OCI-LY1 (cell line): ENCODE results near the gene TMBIM4.

ENCODE experiments used
- H2AFZ ChIP-seq: fragments of 200-600 bp; sonication (generic), shearing (Covaris generic); 2 replicates; pipeline ENCODE4 v1.6.0; 2014; ENCODE audit warnings: antibody characterized with exemption, mild to moderate bottlenecking, low read length
- H3F3A ChIP-seq: fragments of 200-600 bp; sonication (generic), shearing (Covaris generic); 2 replicates; pipeline ENCODE4 v1.6.0; 2014; ENCODE audit warnings: mild to moderate bottlenecking, antibody characterized with exemption, low read length, moderate library complexity; ENCODE audit not compliant: insufficient read depth
- H3K27ac ChIP-seq: fragments of 200-600 bp; sonication (generic); 2 replicates; pipeline ENCODE4 v1.5.1; 2014; ENCODE audit warnings: low read length, mixed run types, mild to moderate bottlenecking, low read depth; ENCODE audit not compliant: poor library complexity, severe bottlenecking
- H3K27me3 ChIP-seq: fragments of 200-600 bp; sonication (generic); 2 replicates; pipeline ENCODE4 v1.6.0; 2014; ENCODE audit warnings: antibody characterized with exemption, mild to moderate bottlenecking, low read length, moderate library complexity; ENCODE audit not compliant: insufficient read depth
- H3K36me3 ChIP-seq: fragments of 200-600 bp; sonication (generic); 2 replicates; pipeline ENCODE4 v1.6.1; 2014; ENCODE audit warnings: mild to moderate bottlenecking, antibody characterized with exemption, low read length, moderate library complexity, mixed read lengths; ENCODE audit not compliant: insufficient read depth
- H3K4me1 ChIP-seq: fragments of 200-600 bp; sonication (generic); 2 replicates; pipeline ENCODE4 v1.5.1; 2014; ENCODE audit warnings: mild to moderate bottlenecking, low read length, moderate library complexity; ENCODE audit not compliant: insufficient read depth, severe bottlenecking
- H3K4me2 ChIP-seq: fragments of 200-600 bp; sonication (generic), shearing (Covaris generic); 2 replicates; pipeline ENCODE4 v1.6.1; 2014; ENCODE audit warnings: low read length
- H3K4me3 ChIP-seq: fragments of 200-600 bp; sonication (generic); 2 replicates; pipeline ENCODE4 v1.5.1; 2014; ENCODE audit warnings: low read length, low read depth, mild to moderate bottlenecking, mixed read lengths; ENCODE audit not compliant: poor library complexity, severe bottlenecking
- H3K79me2 ChIP-seq: fragments of 200-600 bp; shearing (Covaris generic); 2 replicates; pipeline ENCODE4 v1.6.1; 2016; ENCODE audit warnings: mixed run types, low read length, mixed read lengths; ENCODE audit not compliant: insufficient read depth
- H3K9ac ChIP-seq: fragments of 200-600 bp; sonication (generic), shearing (Covaris generic); 2 replicates; pipeline ENCODE4 v1.6.1; 2014; ENCODE audit warnings: mild to moderate bottlenecking, low read length, mixed read lengths
- H3K9me2 ChIP-seq: fragments of 200-600 bp; sonication (generic), shearing (Covaris generic); 2 replicates; pipeline ENCODE4 v1.6.1; 2014; ENCODE audit warnings: low read depth, mild to moderate bottlenecking, low read length, mixed read lengths
- H3K9me3 ChIP-seq: fragments of 200-600 bp; shearing (Covaris generic); 2 replicates; pipeline ENCODE4 v1.6.1; 2014; ENCODE audit warnings: low read length, mixed read lengths
- H4K20me1 ChIP-seq: fragments of 200-600 bp; sonication (generic), shearing (Covaris generic); 2 replicates; pipeline ENCODE4 v1.6.0; 2016; ENCODE audit warnings: mild to moderate bottlenecking, low read length; ENCODE audit not compliant: insufficient read depth
- EZH2 ChIP-seq: fragments of 200-600 bp; sonication (generic), shearing (Covaris generic); IDR thresholded peaks from 2 replicates; pipeline ENCODE4 v1.8.0; 2017; ENCODE audit warnings: borderline replicate concordance, mixed run types, mild to moderate bottlenecking, antibody characterized with exemption, low read length, moderate library complexity, mixed read lengths
- TF ChIP-seq, protein P1 (sequence below): fragments of 200-600 bp; sonication (generic), shearing (Covaris generic); IDR thresholded peaks from 2 replicates; pipeline ENCODE4 v1.5.1; 2017; ENCODE audit warnings: mild to moderate bottlenecking, antibody characterized with exemption, low read length, moderate library complexity, mixed read lengths

Gene TMBIM4

DNA sequence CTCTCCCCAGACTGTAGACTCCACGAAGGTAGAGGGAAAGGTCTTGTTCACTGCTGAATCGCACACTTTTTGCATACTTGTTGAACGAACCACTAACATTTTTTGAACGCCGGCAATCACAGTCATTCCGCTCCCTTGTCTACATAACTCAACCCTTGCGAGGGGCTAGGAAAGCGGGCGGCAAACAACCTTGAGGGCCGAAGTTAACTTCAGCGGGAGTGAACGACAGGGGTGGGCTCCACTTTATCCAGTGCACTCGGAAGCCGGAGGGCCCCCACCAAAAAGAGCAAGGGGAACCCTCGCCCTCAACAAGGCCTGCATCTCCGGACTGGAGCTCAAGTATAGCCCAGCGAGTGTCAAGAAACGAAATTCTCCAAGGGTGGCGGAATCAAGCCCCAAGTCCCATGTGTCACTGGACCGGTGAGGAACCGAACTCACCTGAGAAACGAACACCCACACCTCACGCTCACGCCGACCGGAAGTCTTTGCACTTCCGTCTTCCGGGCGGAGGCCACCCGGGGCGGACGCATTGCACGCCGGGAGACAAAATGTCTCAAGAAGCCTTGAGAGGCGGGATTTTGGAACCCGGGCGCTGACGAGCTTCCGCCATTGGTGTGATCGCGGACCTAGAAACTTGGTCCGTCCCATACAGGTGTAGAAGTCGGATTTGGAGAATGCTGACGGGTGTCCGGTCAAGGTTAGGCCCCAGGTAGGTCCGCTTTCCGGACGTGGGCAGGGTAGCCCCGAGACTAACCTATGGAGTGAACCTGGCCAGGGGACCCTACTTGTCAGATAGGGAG is 39.3 kb downstream of the TMBIM4 start, which contains the start of gene LLPH:
LLPH (minus strand) TSS at position 484 of the 800 bp plus-strand sequence. CDS start 1,644 bp downstream, outside the sequence.
- Histone ChIP-seq H3K27me3 (no peaks in the 10 kb centered on the region), H3K79me2 (peaks cover 24% of the 10 kb centered on the region), H3K36me3 (peaks cover 30% of the 10 kb centered on the region), H4K20me1 (no peaks in the 10 kb centered on the region), H2AFZ (no peak within 1 kb of the TSS), H3K9me2 (no peaks in the 10 kb centered on the region), H3K9ac (peak within 1 kb of the TSS; percentile 87), H3K9me3 (no peaks in the 10 kb centered on the region), H3F3A (no peaks in the 10 kb centered on the region), H3K4me3 (peak within 1 kb of the TSS; percentile 83), H3K4me1 (peaks cover 26% of the 10 kb centered on the region), H3K4me2 (peak within 1 kb of the TSS; percentile 87), H3K27ac (peak within 1 kb of the TSS; percentile 38)
- TF ChIP-seq, protein P1, sequence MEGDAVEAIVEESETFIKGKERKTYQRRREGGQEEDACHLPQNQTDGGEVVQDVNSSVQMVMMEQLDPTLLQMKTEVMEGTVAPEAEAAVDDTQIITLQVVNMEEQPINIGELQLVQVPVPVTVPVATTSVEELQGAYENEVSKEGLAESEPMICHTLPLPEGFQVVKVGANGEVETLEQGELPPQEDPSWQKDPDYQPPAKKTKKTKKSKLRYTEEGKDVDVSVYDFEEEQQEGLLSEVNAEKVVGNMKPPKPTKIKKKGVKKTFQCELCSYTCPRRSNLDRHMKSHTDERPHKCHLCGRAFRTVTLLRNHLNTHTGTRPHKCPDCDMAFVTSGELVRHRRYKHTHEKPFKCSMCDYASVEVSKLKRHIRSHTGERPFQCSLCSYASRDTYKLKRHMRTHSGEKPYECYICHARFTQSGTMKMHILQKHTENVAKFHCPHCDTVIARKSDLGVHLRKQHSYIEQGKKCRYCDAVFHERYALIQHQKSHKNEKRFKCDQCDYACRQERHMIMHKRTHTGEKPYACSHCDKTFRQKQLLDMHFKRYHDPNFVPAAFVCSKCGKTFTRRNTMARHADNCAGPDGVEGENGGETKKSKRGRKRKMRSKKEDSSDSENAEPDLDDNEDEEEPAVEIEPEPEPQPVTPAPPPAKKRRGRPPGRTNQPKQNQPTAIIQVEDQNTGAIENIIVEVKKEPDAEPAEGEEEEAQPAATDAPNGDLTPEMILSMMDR: no peak
- no peak for TF ChIP-seq EZH2

DNA sequence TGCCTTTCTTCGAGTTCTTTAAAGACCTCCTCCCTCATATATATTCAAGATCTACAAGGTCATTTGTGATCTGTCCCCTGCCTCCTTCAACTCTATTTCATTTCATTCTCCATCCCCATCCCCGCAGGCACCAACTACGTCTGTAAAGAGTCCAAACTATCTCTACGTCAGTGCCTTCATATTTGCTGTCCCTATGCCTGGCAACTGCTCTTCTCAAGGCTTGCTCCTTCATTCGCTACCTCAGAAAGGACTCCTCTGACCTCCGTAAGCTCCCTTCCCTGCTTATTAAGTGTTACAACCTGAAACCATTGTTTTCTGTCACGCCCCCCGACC is 39.9 kb downstream of the TMBIM4 start:
- H3K4me3 ChIP-seq: peak overlapping the region; percentile 83
- no peaks in the 10 kb centered on the region for H3K9me3 ChIP-seq
- no peaks in the 10 kb centered on the region for H3F3A ChIP-seq
- H3K9ac ChIP-seq: peak overlapping the region; percentile 87
- no peak overlapping the region for H3K27ac ChIP-seq
- peaks cover 24% of the 10 kb centered on the region for H3K79me2 ChIP-seq
- no peaks in the 10 kb centered on the region for H3K27me3 ChIP-seq
- H2AFZ ChIP-seq: no peak overlapping the region
- TF ChIP-seq EZH2: no peak
- TF ChIP-seq, protein P1: no peak
- H3K36me3 ChIP-seq: peaks cover 36% of the 10 kb centered on the region
- no peaks in the 10 kb centered on the region for H4K20me1 ChIP-seq
- peaks cover 26% of the 10 kb centered on the region for H3K4me1 ChIP-seq
- H3K4me2 ChIP-seq: peak overlapping the region; percentile 87
- H3K9me2 ChIP-seq: no peaks in the 10 kb centered on the region

DNA sequence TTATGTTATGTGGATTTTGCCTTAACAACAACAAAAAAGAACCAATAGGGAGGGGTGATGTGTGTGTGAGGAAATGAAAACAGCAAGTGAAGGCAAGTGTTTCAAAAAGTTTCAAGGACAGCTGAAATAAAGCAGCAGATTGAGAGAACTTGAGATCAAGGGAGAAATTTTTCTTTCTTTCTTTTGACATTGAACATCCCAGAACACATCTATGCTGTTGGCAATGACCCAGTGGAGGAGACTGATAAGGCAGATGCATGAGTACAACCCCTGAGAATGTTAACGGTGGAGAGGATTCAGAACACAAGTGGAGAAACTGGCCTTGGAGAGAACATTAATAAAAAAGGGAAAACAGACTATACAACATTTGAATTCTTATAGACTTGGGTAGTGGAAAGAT is 42.1 kb downstream of the TMBIM4 start:
- TF ChIP-seq, protein P1: no peak
- H3K4me1 ChIP-seq: peaks cover 26% of the 10 kb centered on the region
- peaks cover 24% of the 10 kb centered on the region for H3K79me2 ChIP-seq
- H3K4me2 ChIP-seq: no peak overlapping the region
- no peaks in the 10 kb centered on the region for H3F3A ChIP-seq
- 0 out of 2 replicates have a peak, but pooled peaks cover 2% of the 10 kb centered on the region for H4K20me1 ChIP-seq
- no peak overlapping the region for H2AFZ ChIP-seq
- H3K27ac ChIP-seq: no peak overlapping the region
- no peaks in the 10 kb centered on the region for H3K9me3 ChIP-seq
- no peak overlapping the region for H3K9ac ChIP-seq
- H3K9me2 ChIP-seq: no peaks in the 10 kb centered on the region
- H3K4me3 ChIP-seq: no peak overlapping the region
- no peaks in the 10 kb centered on the region for H3K27me3 ChIP-seq
- H3K36me3 ChIP-seq: peaks cover 56% of the 10 kb centered on the region
